HG02852 (cell line): ENCODE data around the gene FUOM.
A peak's percentile ranks its signal among the peaks of the same experiment; 100 is the strongest.
"Not testable (repeated sequence)": the region's sequence is repeated elsewhere in the genome, so short reads cannot be mapped to it uniquely, and the experiment has no call there.

Experiments used
- ATAC-seq: cut with Tn5 transposase; IDR thresholded peaks from one replicate; pipeline ENCODE4 v1.9.1; 2021; ENCODE audit warnings: mild to moderate bottlenecking, moderate library complexity; ENCODE audit not compliant: unreplicated experiment

FUOM gene

GRCh38 chr10:133388973-133389818 is 31.4 kb upstream of the FUOM start:
- peak; percentile 84 for ATAC-seq

DNA sequence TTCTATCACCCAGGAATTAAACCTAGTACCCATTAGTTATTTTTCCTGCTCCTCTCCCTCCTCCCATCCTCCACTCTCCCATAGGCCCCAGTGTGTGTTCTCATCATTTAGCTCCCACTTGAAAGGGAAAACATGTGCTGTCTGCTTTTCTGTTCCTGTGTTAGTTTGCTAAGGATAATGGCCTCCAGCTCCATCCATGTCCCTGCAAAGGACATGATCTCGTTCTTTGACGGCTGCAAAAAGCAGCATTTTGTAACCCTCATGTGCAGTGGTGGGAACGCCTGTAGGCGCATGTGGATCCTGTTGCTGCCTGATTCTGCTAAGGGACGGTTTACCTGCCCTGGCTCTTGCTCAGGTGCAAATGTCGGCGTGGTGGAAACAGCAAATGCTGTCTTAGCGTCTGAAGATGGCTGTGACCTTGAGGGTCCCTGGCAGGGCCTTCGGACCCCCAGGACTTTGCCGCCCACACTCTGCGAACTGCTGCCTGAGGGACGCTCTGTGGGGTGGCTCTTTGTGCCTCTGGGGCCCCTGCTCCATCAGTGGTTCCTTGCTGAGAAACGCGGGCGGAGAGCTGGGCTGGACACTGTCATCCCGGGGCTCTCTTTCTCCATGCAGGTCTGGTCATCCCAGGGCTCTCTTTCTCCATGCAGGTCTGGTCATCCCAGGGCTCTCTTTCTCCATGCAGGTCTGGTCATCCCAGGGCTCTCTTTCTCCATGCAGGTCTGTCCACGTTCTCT is 30.6 kb upstream of the FUOM start:
- peak; percentile 2 for ATAC-seq

GRCh38 chr10:133386951-133387350 is 29.1 kb upstream of the FUOM start:
- ATAC-seq, result not testable (repeated sequence)

DNA sequence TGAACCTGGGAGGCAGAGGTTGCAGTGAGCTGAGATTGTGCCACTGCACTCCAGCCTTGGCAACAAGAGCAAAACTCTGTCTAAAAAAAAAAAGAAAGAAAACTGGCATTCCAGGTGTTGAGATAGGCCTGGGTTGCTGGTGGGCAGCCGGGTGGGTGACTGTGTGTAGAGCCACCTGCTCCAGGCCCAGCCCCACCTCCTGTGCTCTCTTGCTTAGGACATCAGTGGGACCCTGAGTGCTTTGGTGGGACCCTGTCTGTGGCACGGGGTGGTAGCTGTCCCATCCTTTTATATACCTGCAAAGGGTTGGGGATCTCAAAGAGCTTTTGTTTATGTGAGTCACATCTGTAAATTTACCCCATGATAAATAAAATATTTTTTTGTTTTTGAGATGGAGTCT is 27.4 kb upstream of the FUOM start:
- ATAC-seq, result no peak

- ATAC-seq, result no peak
These were observed 26.3 kb upstream of the FUOM start for GRCh38 chr10:133384071-133384470.

DNA sequence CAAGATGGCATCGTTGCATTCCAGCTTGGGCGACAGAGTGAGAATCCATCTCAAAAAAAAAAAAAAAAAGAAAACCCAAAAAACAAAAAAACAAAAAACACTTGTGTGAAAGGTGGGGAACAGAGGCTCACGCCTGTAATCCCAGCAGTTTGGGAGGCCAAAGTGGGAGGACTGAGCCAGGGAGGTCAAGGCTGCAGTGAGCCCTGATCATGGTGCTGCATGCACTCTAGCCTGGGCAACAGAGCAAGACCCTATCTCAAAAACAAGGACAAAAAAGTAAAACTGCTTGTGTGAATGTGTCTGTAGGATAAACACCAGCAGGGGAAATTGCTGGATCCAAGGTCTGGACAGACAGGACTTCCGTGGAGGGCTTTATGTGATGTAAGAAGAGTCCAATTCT is 25.7 kb upstream of the FUOM start:
- ATAC-seq, result no peak

- no peak for ATAC-seq
These were observed 23.2 kb upstream of the FUOM start for GRCh38 chr10:133381036-133381435.

DNA sequence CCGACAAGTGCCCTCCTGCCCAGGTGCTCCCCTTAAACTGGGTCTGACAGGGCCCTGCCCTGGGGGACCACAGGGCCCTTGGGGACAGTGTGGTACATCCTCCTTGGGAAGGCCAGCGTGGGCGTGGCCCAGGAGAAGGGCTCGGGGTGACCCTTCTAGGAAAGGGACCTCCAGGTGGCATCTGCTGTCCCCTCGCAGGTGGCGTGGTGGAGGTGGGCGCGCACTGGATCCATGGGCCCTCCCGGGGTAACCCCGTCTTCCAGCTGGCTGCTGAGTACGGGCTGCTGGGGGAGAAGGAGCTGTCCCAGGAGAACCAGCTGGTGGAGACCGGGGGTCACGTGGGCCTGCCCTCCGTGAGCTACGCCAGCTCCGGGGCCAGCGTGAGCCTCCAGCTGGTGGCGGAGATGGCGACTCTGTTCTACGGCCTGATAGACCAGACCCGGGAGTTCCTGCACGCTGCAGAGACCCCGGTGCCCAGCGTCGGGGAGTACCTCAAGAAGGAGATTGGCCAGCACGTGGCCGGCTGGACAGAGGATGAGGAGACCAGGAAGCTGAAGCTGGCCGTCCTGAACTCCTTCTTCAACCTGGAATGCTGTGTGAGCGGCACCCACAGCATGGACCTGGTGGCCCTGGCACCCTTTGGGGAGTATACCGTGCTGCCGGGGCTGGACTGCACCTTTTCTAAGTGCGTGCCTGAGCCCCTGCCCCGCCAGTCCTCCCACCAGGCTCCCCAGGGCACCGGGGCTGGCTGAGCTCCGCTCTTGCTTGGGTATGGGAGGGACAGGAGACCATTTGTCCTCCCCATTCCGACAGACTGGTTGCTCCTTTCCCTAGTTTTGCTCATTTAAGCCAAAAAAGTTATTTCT is 22.2 kb upstream of the FUOM start:
- no peak for ATAC-seq

- ATAC-seq, result peak; percentile 58
These were observed 21.5 kb upstream of the FUOM start, which contains the start of gene PAOX for GRCh38 chr10:133379152-133379800. Gene PAOX (plus strand): TSS chr10:133379262. CDS start chr10:133379317, 55 bp downstream.

- ATAC-seq, result peak; percentile 31
These were observed 20.7 kb upstream of the FUOM start for GRCh38 chr10:133378251-133379096.

- ATAC-seq, result no peak
These were observed 20.0 kb upstream of the FUOM start for GRCh38 chr10:133377818-133378250.

GRCh38 chr10:133377025-133377817 is 19.4 kb upstream of the FUOM start:
- no peak for ATAC-seq

GRCh38 chr10:133376183-133376582 is 18.4 kb upstream of the FUOM start:
- not testable (repeated sequence) for ATAC-seq

DNA sequence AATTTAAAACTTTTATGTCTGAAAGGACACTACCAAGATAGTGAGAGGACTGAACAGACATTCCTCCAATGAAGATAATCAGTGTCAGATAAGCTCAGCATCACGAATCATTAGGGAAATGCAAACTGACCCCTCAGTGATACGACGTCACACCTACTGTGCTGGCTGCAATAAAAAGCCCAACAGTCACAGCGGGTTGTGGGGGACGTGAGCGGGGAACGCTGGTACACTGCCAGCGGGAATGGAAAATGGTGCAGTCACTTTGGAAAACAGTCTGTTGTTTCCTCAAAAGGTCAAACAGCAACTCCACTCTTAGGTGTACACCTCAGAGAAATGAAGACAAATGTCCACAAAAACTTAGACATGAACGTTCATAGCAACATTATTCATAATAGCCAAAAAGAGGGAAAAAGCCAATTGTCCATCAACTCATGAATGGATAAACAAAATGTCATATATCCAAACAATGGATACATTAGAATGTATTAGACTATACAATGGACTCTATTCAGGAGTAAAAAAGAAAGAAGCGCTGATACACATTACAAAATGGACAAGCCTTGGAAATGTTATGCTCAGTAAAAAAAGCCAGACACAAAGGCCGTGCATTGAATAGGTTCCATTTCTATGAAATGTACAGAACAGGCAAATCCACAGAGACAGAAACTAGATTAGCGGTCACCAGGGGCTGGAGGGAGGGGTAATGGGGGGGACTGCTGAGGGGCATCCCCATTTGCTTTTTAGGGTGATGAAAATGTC is 17.7 kb upstream of the FUOM start:
- ATAC-seq, result no peak

DNA sequence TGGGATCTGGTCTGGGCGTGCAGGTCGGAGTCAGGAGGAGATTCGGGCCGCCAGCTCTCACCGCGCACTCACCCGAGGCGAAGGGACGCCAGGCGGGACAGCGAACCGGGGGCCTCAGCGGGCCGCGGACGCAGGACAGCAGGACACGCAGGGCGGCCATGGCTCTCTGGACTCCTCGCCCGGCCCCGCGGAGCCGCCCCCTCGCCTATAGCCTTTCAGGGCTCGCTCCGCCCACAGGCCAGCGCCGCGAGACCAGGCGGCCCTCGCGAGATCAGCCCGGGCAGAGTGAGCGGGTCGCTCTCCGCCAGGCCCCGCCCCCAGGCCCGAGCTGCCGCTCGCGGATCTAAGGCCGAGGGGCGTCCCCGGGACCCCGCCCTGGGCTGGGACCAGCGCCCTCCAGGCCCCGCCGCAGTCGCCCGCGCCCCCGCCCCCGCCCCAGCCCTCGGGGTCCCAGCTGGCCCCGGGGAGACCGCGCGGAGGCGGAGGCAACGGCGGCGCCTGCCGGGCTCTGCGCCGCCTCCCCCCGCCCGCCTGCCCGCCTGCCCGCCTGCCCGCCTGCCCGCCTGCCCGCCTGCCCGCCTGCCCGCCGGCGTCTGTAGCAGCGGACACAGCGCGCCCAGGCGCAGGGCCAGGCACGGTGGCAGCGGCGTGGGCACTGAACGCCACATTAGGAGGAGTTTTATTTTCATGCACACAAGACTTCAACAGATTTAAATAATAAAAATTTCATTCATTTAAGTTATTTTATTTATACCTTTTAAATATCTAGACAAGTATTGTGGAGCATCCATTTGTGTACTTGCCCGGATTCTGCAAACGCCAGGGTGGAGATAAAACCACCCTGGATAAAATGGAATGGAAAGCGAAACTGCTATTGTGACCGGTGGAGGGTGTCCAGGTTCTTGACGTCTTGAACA is 15.6 kb upstream of the FUOM start, which contains the start of gene ECHS1:
TSS of gene ECHS1 (minus strand) at position 181 of the 917 bp plus-strand sequence. CDS start at position 160, 21 bp downstream.
- ATAC-seq, result peak; percentile 90

GRCh38 chr10:133372507-133372906 is 14.7 kb upstream of the FUOM start:
- ATAC-seq, result no peak
